HG02798 (cell line): ENCODE measurements around the gene TRIM65.

ENCODE experiments used
- ATAC-seq: cut with Tn5 transposase; IDR thresholded peaks from one replicate; pipeline ENCODE4 v1.9.1; 2021; ENCODE audit warnings: mild to moderate bottlenecking; ENCODE audit not compliant: unreplicated experiment, poor library complexity

The TRIM65 gene

GRCh38 chr17:75842963-75843576 lies 53.7 kb downstream of the TRIM65 start:
- no peak for ATAC-seq

DNA sequence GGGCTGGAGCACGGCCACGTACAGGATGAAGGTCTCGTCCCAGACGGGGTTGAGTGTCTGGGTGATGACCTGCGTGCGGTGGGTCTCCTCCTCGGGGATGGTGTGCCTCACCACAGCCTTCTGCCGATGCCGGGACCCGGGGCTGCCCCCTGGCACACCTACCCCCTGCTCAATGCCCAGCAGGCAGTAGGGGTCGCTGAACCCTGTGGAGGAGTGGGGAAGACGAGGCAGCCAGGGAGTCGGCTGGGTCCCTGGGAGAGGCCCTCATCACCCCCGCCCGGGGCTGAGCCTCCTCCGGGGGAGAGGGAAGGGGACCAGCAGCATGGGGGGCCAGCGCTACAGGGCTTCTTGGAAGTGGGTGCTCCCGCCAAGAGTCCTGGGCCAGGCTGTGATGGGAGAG lies 54.3 kb downstream of the TRIM65 start:
- ATAC-seq, result no peak

GRCh38 chr17:75840799-75841164 lies 56.0 kb downstream of the TRIM65 start:
- no peak for ATAC-seq

- ATAC-seq, result no peak
These were observed 56.6 kb downstream of the TRIM65 start for GRCh38 chr17:75839942-75840798.
